Keratinocyte (primary cell): ENCODE data around the gene FNDC3A. TPM values are rescaled to one million over a fixed set of nuclear protein-coding genes. Genes with fewer than 3 reads are reported as not detected.
A peak's percentile ranks its signal among the peaks of the same experiment; 100 is the strongest.

ENCODE experiments used
- DNase-seq: peaks from one replicate; pipeline ENCODE4 v3.0.0-alpha.2; 2011; ENCODE audit warnings: low read depth, missing footprints, low spot score
- FAIRE-seq: peaks from 2 replicates; lab custom pipeline; 2011; peaks lifted over from hg19 to GRCh38; lab: Jason Lieb, UNC
- H2AFZ ChIP-seq: 2 replicates; pipeline ENCODE4 v1.6.0; 2012; ENCODE audit warnings: low read length, control low read depth, inconsistent platforms; ENCODE audit not compliant: control insufficient read depth
- H3K27ac ChIP-seq: 2 replicates; pipeline ENCODE4 v1.5.1; 2011; ENCODE audit warnings: low read length; ENCODE audit not compliant: control insufficient read depth, insufficient read depth
- H3K27me3 ChIP-seq: 3 replicates; pipeline ENCODE4 v1.6.0; 2011; ENCODE audit warnings: low read length; ENCODE audit not compliant: control insufficient read depth, insufficient read depth; ENCODE audit errors: extremely low read depth
- H3K36me3 ChIP-seq, 2 experiments: 2 replicates in 1 of 2; 3 replicates in 1 of 2; pipeline ENCODE4 v1.5.1; 2011; ENCODE audit warnings: low read length in 2 of 2, mild to moderate bottlenecking in 1 of 2; ENCODE audit not compliant: control insufficient read depth in 2 of 2, insufficient read depth in 2 of 2; ENCODE audit errors: extremely low read depth in 1 of 2
- H3K4me1 ChIP-seq: 3 replicates; pipeline ENCODE4 v1.5.1; 2011; ENCODE audit warnings: low read length; ENCODE audit not compliant: control insufficient read depth, insufficient read depth; ENCODE audit errors: extremely low read depth
- H3K4me2 ChIP-seq: 3 replicates; pipeline ENCODE4 v1.6.0; 2011; ENCODE audit warnings: low read depth, low read length; ENCODE audit not compliant: control insufficient read depth, insufficient read depth; ENCODE audit errors: extremely low read depth
- H3K4me3 ChIP-seq, 3 experiments: fragments of 200-600 bp in 1 of 3; sonication (generic) in 1 of 3; 2 replicates in 2 of 3; 3 replicates in 1 of 3; pipeline ENCODE4 v1.5.1; 2011 to 2016; ENCODE audit warnings: low read length in 3 of 3, mild to moderate bottlenecking in 3 of 3, control low read depth in 2 of 3, inconsistent platforms in 1 of 3, low read depth in 1 of 3, mixed read lengths in 1 of 3, mixed run types in 1 of 3, moderate library complexity in 1 of 3; ENCODE audit not compliant: control insufficient read depth in 2 of 3, insufficient read depth in 2 of 3; ENCODE audit errors: extremely low read depth in 1 of 3
- H3K79me2 ChIP-seq: 2 replicates; pipeline ENCODE4 v1.6.0; 2012; ENCODE audit warnings: low read length; ENCODE audit not compliant: control insufficient read depth, insufficient read depth
- H3K9ac ChIP-seq: 3 replicates; pipeline ENCODE4 v1.6.0; 2011; ENCODE audit warnings: low read length; ENCODE audit not compliant: control insufficient read depth, insufficient read depth; ENCODE audit errors: extremely low read depth
- H3K9me1 ChIP-seq: 3 replicates; pipeline ENCODE4 v1.6.0; 2011; ENCODE audit warnings: low read length; ENCODE audit not compliant: control insufficient read depth, insufficient read depth; ENCODE audit errors: extremely low read depth
- H3K9me3 ChIP-seq: 2 replicates; pipeline ENCODE4 v1.5.1; 2012; ENCODE audit warnings: low read depth, low read length; ENCODE audit not compliant: control insufficient read depth
- H4K20me1 ChIP-seq: 3 replicates; pipeline ENCODE4 v1.6.0; 2011; ENCODE audit warnings: low read length; ENCODE audit not compliant: control insufficient read depth, insufficient read depth; ENCODE audit errors: extremely low read depth
- EZH2 ChIP-seq: IDR thresholded peaks from one replicate; pipeline ENCODE4 v1.6.1; 2012; ENCODE audit warnings: inconsistent platforms, mild to moderate bottlenecking, low read length, moderate library complexity
- dilution Hi-C: fragments of 300-500 bp; cut with MboI; formaldehyde crosslinking; loops from one replicate; pipeline ENCODE4 v1.7.0; 2020; ENCODE audit warnings: low sequenced_read_pairs; ENCODE audit not compliant: extremely low pct_ligation_motif_present
- polyA plus RNA-seq, 5 experiments: library from polyadenylated mRNA; depleted of rRNA in 3 of 5; stranded (reverse) in 3 of 5; stranded (forward) in 1 of 5; unstranded in 1 of 5; fragments of >200 nt; gene quantifications; 1 replicate in 1 of 5; 2 replicates in 3 of 5; 3 replicates in 1 of 5; pipeline versions ENCODE4 v1.2.1 to v1.2.3, GENCODE V29; 2011 to 2012; ENCODE audit warnings: missing spikeins in 2 of 5, low read depth in 1 of 5, low replicate concordance in 1 of 5
- TF ChIP-seq, protein P1 (sequence below), 3 experiments: IDR thresholded peaks in 1 of 3; conservative IDR thresholded peaks in 1 of 3; optimal IDR thresholded peaks in 1 of 3; 2 replicates in 2 of 3; 3 replicates in 1 of 3; pipeline versions ENCODE3 to v1.5.1; 2011; ENCODE audit warnings: low read length in 3 of 3, mild to moderate bottlenecking in 3 of 3, moderate library complexity in 2 of 3, control low read depth in 1 of 3, inconsistent platforms in 1 of 3; ENCODE audit not compliant: insufficient read depth in 2 of 3; ENCODE audit errors: extremely low read depth in 1 of 3

FNDC3A gene
- polyA plus RNA-seq, 1 donor (not counting 4 experiments of a cell fraction or from before 2014, with no cell fraction given), result 28.4 TPM

DNA sequence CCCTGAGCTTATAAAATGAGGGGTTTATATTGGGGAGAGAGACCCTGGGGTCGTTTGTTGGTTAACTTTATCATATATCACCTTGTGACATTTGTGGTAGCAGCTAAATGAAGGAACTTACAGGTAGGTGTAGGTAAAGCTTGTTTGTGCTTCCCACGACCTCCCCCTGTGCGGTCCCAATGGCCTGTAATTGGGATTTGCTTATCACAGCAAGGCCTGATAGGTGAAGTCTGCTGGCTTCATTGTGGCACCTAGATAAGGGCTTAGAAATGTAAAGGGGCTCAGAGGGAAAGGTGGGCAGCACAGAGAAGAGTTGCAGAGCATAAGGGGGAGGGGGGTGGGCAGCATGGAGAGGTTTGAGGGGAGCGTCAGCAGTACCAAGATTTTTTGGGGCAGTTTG, 208.9 kb downstream of the FNDC3A start:
- H3K9me3 ChIP-seq, result no peaks in the 10 kb centered on the region
- no peak overlapping the region for H3K9ac ChIP-seq
- DNase-seq, result no peak
- no peak overlapping the region for H3K4me3 ChIP-seq
- dilution Hi-C loops, result no loop called here
- no peak for FAIRE-seq
- no peak overlapping the region for H2AFZ ChIP-seq
- H3K27me3 ChIP-seq, result no peaks in the 10 kb centered on the region
- no peak for TF ChIP-seq EZH2
- TF ChIP-seq, protein P1, sequence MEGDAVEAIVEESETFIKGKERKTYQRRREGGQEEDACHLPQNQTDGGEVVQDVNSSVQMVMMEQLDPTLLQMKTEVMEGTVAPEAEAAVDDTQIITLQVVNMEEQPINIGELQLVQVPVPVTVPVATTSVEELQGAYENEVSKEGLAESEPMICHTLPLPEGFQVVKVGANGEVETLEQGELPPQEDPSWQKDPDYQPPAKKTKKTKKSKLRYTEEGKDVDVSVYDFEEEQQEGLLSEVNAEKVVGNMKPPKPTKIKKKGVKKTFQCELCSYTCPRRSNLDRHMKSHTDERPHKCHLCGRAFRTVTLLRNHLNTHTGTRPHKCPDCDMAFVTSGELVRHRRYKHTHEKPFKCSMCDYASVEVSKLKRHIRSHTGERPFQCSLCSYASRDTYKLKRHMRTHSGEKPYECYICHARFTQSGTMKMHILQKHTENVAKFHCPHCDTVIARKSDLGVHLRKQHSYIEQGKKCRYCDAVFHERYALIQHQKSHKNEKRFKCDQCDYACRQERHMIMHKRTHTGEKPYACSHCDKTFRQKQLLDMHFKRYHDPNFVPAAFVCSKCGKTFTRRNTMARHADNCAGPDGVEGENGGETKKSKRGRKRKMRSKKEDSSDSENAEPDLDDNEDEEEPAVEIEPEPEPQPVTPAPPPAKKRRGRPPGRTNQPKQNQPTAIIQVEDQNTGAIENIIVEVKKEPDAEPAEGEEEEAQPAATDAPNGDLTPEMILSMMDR (optimal IDR thresholded peaks at IDR 0.05 in 1 of 3, IDR thresholded peaks at IDR 0.05 in 1 of 3, conservative IDR thresholded peaks at IDR 0.05 in 1 of 3; ENCODE audit: extremely low read depth in 1 of 3, insufficient read depth in 2 of 3, low read length in 3 of 3), result no peak
- H3K27ac ChIP-seq, result no peak overlapping the region
- H3K79me2 ChIP-seq, result no peaks in the 10 kb centered on the region
- no peak overlapping the region for H3K4me2 ChIP-seq
- no peaks in the 10 kb centered on the region for H3K9me1 ChIP-seq
- peaks cover 11% of the 10 kb centered on the region in 2 experiments for H3K36me3 ChIP-seq
- H4K20me1 ChIP-seq, result no peaks in the 10 kb centered on the region
- no peaks in the 10 kb centered on the region for H3K4me1 ChIP-seq

DNA sequence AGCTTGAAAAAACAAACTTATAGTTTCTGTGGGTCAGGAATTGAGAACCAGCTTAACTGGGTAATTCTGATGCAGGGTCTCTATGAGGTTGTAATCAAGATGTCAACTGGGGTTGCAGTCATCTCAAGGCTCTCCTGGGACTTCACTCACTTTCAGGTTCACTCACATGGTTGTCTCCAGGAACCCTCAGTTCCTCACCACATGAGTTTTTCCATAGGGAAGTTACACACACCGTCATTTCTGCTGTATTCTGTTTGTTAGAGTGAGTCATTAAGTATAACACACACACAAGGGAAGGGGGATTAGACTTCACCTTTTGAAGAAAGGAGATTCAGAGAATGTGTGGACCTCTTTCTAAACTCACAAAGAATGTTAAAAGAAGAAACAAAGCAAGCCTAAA, 209.6 kb downstream of the FNDC3A start:
- TF ChIP-seq, protein P1 (optimal IDR thresholded peaks at IDR 0.05 in 1 of 3, IDR thresholded peaks at IDR 0.05 in 1 of 3, conservative IDR thresholded peaks at IDR 0.05 in 1 of 3; ENCODE audit: extremely low read depth in 1 of 3, insufficient read depth in 2 of 3, low read length in 3 of 3), result no peak
- TF ChIP-seq EZH2, result no peak
- Histone ChIP-seq H3K9me1 (no peaks in the 10 kb centered on the region), H3K4me3 (no peak overlapping the region), H3K9me3 (no peaks in the 10 kb centered on the region), H3K4me1 (no peaks in the 10 kb centered on the region), H2AFZ (no peak overlapping the region), H3K27ac (no peak overlapping the region), H3K4me2 (no peak overlapping the region), H3K27me3 (no peaks in the 10 kb centered on the region), H4K20me1 (no peaks in the 10 kb centered on the region), H3K36me3 (peaks cover 11 to 13% of the 10 kb centered on the region in 2 experiments), H3K9ac (no peak overlapping the region), H3K79me2 (no peaks in the 10 kb centered on the region)
- DNase-seq (no peak), FAIRE-seq (peak; percentile 51)
- dilution Hi-C loops, result no loop called here
